ENCODE results near the gene TMEM45A.
"Not testable (repeated sequence)": the region's sequence is repeated elsewhere in the genome, so short reads cannot be mapped to it uniquely, and the experiment has no call there.

The TMEM45A gene

DNA sequence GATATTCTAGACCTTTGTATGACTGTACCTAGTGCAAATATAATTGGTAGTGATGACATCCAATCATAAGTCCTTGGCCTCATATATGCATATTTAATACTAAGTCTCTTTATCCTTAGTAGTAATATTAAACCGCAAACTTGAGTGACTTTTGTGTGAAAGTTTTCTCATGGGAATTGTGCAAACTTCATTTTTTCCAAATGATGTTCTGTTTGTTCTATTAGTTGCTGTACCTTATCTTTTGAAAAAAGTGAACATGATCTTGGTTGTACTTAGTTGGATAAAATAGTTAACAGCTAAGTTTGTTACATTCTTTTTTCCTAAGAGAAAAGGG, 43.2 kb downstream of the TMEM45A start:
- TF ChIP-seq GATA1 (IDR thresholded peaks at IDR 0.05; ENCODE audit: low read depth, low read length), result no peak
- no peak for TF ChIP-seq POLR2A (IDR thresholded peaks at IDR 0.05; ENCODE audit: low read length)
- no peak for DNase-seq

DNA sequence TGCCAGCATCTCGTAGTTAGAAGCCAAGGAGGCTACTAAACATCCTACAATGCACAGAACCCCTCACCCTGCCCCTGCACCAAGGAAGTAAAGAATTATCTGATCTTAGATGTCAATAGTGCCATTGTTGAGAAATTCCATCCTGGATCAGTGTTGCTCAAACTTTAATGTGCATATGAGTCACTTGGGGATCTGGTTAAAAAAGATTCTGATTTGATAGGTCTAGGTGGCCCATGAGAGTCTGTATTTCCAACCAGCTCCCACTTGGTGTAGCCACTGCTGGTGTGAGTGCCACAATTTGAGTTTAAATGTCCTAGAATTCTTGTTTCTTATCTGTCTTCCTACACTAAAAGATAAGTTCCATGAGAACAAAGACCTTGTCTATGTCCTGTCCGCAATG, 43.7 kb downstream of the TMEM45A start:
- TF ChIP-seq GATA1 (IDR thresholded peaks at IDR 0.05; ENCODE audit: low read depth, low read length) (no peak), POLR2A (IDR thresholded peaks at IDR 0.05; ENCODE audit: low read length) (no peak)
- no peak for DNase-seq

DNA sequence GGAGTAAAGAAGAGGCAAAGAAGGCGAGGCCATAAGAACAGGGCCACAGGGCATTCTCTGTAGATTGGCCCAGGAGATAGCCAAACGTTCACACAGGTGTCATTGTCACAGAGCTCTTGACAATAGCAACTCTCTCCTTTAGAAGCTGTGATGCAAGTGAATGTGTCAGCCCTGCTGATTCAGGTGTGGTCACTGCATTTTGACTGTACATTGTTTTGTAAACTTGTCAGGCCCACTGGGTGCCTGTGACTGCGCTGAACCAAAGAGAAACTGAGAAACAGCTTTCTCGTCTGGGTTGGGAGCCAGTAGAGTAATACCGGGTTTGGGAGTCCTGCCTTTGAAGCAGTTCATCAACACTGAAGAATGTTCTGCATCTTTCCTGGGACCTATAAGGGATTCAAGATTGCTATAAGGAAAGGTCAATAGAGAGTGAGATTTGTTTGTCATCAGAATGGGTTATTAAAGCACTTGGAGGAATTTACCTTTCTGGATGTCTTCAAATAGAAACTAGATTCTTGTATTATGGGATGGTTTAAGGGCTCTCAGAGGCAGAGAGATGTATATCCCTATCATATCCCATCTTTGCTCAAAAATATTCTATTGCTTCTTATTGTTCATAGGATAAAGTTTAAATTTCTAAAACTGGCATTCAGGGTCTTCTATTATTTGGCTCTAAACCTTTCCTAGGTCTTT, 45.4 kb downstream of the TMEM45A start:
- TF ChIP-seq POLR2A (IDR thresholded peaks at IDR 0.05; ENCODE audit: low read length), result no peak
- no peak for TF ChIP-seq GATA1 (IDR thresholded peaks at IDR 0.05; ENCODE audit: low read depth, low read length)
- DNase-seq, result no peak

- TF ChIP-seq POLR2A (IDR thresholded peaks at IDR 0.05; ENCODE audit: low read length), result no peak
- TF ChIP-seq GATA1 (IDR thresholded peaks at IDR 0.05; ENCODE audit: low read depth, low read length), result no peak
- no peak for DNase-seq
Observed at GRCh38 chr3:100538339-100538706, 45.9 kb downstream of the TMEM45A start.

GRCh38 chr3:100540791-100541334, 48.4 kb downstream of the TMEM45A start:
- TF ChIP-seq GATA1 (IDR thresholded peaks at IDR 0.05; ENCODE audit: low read depth, low read length), result no peak
- TF ChIP-seq POLR2A (IDR thresholded peaks at IDR 0.05; ENCODE audit: low read length), result no peak
- no peak for DNase-seq

DNA sequence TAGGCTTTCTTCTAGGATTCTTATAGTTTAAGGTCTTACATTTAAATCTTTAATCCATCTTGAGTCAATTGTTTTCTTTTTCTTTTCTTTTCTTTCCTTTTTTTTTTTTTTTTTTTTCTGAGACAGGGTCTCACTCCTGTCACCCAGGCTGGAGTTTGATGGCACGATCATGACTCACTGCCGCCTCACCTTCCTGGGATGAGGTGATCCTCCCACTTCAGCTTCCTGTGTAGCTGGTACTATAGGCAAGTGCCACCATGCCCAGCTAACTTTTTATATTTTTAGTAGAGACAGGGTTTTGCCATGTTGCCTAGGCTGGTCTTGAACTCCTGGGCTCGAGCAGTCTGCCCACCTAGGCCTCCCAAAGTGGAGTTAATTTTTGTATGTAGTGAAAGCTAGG, 49.0 kb downstream of the TMEM45A start:
- not testable (repeated sequence) for DNase-seq

DNA sequence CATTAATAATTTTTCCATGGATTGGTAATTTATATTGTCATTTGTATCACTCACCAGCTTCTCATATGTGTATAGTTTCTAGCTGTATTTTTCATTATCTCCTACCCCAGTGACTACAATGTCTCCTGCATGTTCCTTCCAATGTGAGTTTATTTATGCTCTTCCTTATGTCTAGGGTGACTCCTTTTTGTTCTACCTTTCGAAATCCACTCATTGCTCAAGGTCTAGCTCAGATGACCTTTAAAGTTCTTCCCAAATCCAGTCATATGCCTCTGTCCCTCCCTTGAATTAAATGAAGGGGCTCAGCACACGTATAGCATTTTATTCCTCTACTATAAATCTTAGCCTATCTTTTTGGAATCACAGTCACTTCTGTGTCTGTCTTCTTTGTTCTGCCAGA, 53.0 kb downstream of the TMEM45A start:
- no peak for TF ChIP-seq GATA1 (IDR thresholded peaks at IDR 0.05; ENCODE audit: low read depth, low read length)
- no peak for TF ChIP-seq POLR2A (IDR thresholded peaks at IDR 0.05; ENCODE audit: low read length)
- no peak for DNase-seq

- TF ChIP-seq GATA1 (IDR thresholded peaks at IDR 0.05; ENCODE audit: low read depth, low read length) (no peak), POLR2A (IDR thresholded peaks at IDR 0.05; ENCODE audit: low read length) (no peak)
- DNase-seq, result no peak
Observed at GRCh38 chr3:100546020-100546744, 53.8 kb downstream of the TMEM45A start.

DNA sequence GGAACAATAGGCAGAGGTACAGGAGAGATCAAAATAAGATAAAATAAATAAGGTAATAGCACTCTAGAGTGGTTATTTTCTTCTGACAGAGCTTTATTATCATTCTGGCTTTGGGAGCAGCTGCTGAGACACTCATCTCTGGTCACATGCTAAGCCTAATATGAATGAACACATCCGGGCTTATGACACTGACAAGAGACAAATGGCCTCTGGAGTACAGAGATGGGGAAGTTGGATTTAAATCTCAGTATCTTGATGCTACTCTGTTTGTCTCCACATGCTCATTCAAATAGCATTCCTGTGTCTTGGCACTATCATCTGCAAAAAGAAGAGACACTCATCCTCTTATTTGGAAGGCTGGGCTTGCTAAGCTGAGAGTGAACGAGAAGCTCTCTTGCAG, 55.6 kb downstream of the TMEM45A start:
- DNase-seq, result no peak
- TF ChIP-seq POLR2A (IDR thresholded peaks at IDR 0.05; ENCODE audit: low read length) (no peak), GATA1 (IDR thresholded peaks at IDR 0.05; ENCODE audit: low read depth, low read length) (no peak)

- TF ChIP-seq POLR2A (IDR thresholded peaks at IDR 0.05; ENCODE audit: low read length) (no peak), GATA1 (IDR thresholded peaks at IDR 0.05; ENCODE audit: low read depth, low read length) (no peak)
- no peak for DNase-seq
Observed at GRCh38 chr3:100553618-100554372, 61.4 kb downstream of the TMEM45A start.

- TF ChIP-seq GATA1 (IDR thresholded peaks at IDR 0.05; ENCODE audit: low read depth, low read length) (no peak), POLR2A (IDR thresholded peaks at IDR 0.05; ENCODE audit: low read length) (no peak)
- DNase-seq, result no peak
Observed at GRCh38 chr3:100554373-100554676, 61.9 kb downstream of the TMEM45A start.

DNA sequence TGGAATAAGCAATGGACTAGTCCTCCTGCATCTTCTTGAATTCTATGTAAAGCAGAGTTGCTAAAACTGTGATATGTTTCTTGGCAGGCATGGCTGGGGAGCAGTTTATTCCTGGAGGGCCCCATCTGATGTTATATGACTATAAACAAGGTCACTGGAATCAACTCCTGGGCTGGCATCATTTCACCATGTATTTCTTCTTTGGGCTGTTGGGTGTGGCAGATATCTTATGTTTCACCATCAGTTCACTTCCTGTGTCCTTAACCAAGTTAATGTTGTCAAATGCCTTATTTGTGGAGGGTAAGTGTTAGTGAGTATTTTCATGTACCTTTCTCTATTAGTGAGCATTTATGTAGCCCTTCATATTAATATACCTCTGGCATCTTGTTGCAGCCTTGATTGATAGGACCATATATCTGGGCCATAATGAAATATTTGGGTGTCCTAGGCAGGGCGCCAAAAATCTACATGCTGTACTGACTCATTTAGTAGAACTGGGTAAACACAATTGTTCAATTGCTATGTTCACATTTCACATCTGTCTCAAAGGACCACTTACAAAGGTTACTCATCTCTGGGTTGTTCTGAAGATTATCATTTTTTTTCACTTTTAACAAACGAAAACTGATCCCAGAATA, 64.4 kb downstream of the TMEM45A start:
- TF ChIP-seq POLR2A (IDR thresholded peaks at IDR 0.05; ENCODE audit: low read length) (no peak), GATA1 (IDR thresholded peaks at IDR 0.05; ENCODE audit: low read depth, low read length) (no peak)
- DNase-seq, result no peak

DNA sequence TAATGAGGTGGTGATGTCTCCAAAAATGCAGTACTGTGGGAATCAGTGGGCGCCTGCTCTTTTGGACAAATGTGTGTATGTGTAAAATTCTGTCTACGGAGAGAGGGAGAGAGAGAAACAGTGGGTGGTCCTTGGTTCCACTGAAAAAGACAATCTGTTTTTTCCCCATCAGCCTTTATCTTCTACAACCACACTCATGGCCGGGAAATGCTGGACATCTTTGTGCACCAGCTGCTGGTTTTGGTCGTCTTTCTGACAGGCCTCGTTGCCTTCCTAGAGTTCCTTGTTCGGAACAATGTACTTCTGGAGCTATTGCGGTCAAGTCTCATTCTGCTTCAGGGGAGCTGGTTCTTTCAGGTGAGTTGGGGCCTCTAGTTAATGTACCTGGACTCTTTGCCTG, 65.8 kb downstream of the TMEM45A start:
- TF ChIP-seq POLR2A (IDR thresholded peaks at IDR 0.05; ENCODE audit: low read length), result no peak
- no peak for TF ChIP-seq GATA1 (IDR thresholded peaks at IDR 0.05; ENCODE audit: low read depth, low read length)
- DNase-seq, result no peak

DNA sequence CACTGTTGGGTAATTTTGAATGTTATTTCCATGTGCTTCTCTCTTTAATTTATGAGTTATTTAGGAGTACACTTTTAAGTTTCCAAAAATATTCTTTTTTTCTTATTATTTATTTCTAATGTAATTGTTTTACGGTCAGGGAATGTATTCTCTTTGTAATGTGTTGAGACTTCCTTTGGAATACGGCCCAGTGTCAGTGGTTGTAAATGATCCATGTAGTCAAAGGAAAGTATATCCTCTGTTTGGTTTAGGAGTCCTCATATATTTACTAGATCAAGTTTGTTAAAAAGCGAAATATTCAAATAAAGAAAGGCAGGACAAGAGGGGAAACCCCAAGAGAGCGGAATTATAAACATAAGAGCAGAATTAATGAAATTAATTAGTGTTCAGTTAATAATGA, 68.0 kb downstream of the TMEM45A start:
- TF ChIP-seq GATA1 (IDR thresholded peaks at IDR 0.05; ENCODE audit: low read depth, low read length) (no peak), POLR2A (IDR thresholded peaks at IDR 0.05; ENCODE audit: low read length) (no peak)
- no peak for DNase-seq
